Neural cell (in vitro differentiated cells): ENCODE data around the gene TBX4. TPM values are rescaled to one million over a fixed set of nuclear protein-coding genes. Genes with fewer than 3 reads are reported as not detected.

ENCODE experiments used
- H2AFZ ChIP-seq: fragments of 200-600, 300-800 bp; sonication (generic), shearing (Covaris generic); 2 replicates; pipeline ENCODE4 v1.6.0; 2014; ENCODE audit warnings: low read depth, mild to moderate bottlenecking, antibody characterized with exemption, low read length, moderate library complexity
- H3F3A ChIP-seq: fragments of 200-600 bp; shearing (Covaris generic); 2 replicates; pipeline ENCODE4 v1.6.1; 2016; ENCODE audit warnings: mild to moderate bottlenecking, moderate library complexity, mixed read lengths, antibody characterized with exemption, low read length; ENCODE audit not compliant: insufficient read depth, poor library complexity, severe bottlenecking
- H3K27ac ChIP-seq: fragments of 200-600, 300-800 bp; sonication (generic), shearing (Covaris generic); 2 replicates; pipeline ENCODE4 v1.5.1; 2014; ENCODE audit warnings: mild to moderate bottlenecking, low read length, moderate library complexity
- H3K27me3 ChIP-seq: fragments of 300-800, 200-600 bp; sonication (generic), shearing (Covaris generic); 2 replicates; pipeline ENCODE4 v1.6.0; 2014; ENCODE audit warnings: mild to moderate bottlenecking, low read depth, low read length, moderate library complexity; ENCODE audit not compliant: insufficient read depth
- H3K36me3 ChIP-seq: fragments of 300-800, 200-600 bp; sonication (generic), shearing (Covaris generic); 2 replicates; pipeline ENCODE4 v1.5.1; 2014; ENCODE audit warnings: mild to moderate bottlenecking, antibody characterized with exemption, low read length, moderate library complexity; ENCODE audit not compliant: insufficient read depth
- H3K4me2 ChIP-seq: fragments of 300-800, 200-600 bp; sonication (generic), shearing (Covaris generic); 2 replicates; pipeline ENCODE4 v1.6.0; 2014; ENCODE audit warnings: mild to moderate bottlenecking, low read length
- H3K4me3 ChIP-seq: fragments of 300-800, 200-600 bp; sonication (generic), shearing (Covaris generic); 2 replicates; pipeline ENCODE4 v1.5.1; 2014; ENCODE audit warnings: mild to moderate bottlenecking, low read length, moderate library complexity
- H3K79me2 ChIP-seq: fragments of 200-600 bp; shearing (Covaris generic); replicated peaks from 2 replicates; pipeline ENCODE4 v1.6.0; 2014; ENCODE audit warnings: mild to moderate bottlenecking, low read length, moderate library complexity; ENCODE audit not compliant: insufficient read depth
- H3K9ac ChIP-seq: fragments of 300-800, 200-600 bp; sonication (generic), shearing (Covaris generic); 2 replicates; pipeline ENCODE4 v1.6.1; 2016; ENCODE audit warnings: mild to moderate bottlenecking, low read length, mixed read lengths
- H3K9me2 ChIP-seq: fragments of 200-600 bp; shearing (Covaris generic); 2 replicates; pipeline ENCODE4 v1.6.1; 2016; ENCODE audit warnings: mild to moderate bottlenecking, low read length, mixed read lengths; ENCODE audit not compliant: insufficient read depth
- H3K9me3 ChIP-seq: fragments of 200-600, 300-800 bp; sonication (generic), shearing (Covaris generic); 2 replicates; pipeline ENCODE4 v1.6.1; 2016; ENCODE audit warnings: mild to moderate bottlenecking, mixed run types, low read length, moderate library complexity, mixed read lengths
- H4K20me1 ChIP-seq: fragments of 200-600 bp; shearing (Covaris generic); 2 replicates; pipeline ENCODE4 v1.6.1; 2016; ENCODE audit warnings: mild to moderate bottlenecking, mixed run types; ENCODE audit not compliant: insufficient read depth
- EP300 ChIP-seq: fragments of 450-650 bp; conservative IDR thresholded peaks from 2 replicates; pipeline ENCODE4 v1.6.1; 2014; ENCODE audit warnings: antibody characterized with exemption, mild to moderate bottlenecking, moderate library complexity; ENCODE audit not compliant: poor library complexity, severe bottlenecking
- EZH2 ChIP-seq: fragments of 200-600, 300-800 bp; shearing (Covaris generic), sonication (generic); IDR thresholded peaks from 2 replicates; pipeline ENCODE4 v1.6.1; 2014; ENCODE audit warnings: antibody characterized with exemption, low read length, borderline replicate concordance, mild to moderate bottlenecking; ENCODE audit not compliant: insufficient read depth, poor library complexity, severe bottlenecking
- MXI1 ChIP-seq: fragments of 450-650 bp; conservative IDR thresholded peaks from 2 replicates; pipeline ENCODE4 v1.6.1; 2014; ENCODE audit warnings: antibody characterized with exemption, mild to moderate bottlenecking; ENCODE audit not compliant: poor library complexity, severe bottlenecking
- POLR2AphosphoS5 ChIP-seq: IDR thresholded peaks from 2 replicates; pipeline ENCODE4 v1.6.1; 2012
- RAD21 ChIP-seq: fragments of 450-650 bp; conservative IDR thresholded peaks from 2 replicates; pipeline ENCODE4 v1.6.1; 2014; ENCODE audit warnings: antibody characterized with exemption, mild to moderate bottlenecking, moderate library complexity
- SMC3 ChIP-seq: fragments of 450-650 bp; conservative IDR thresholded peaks from 2 replicates; pipeline ENCODE4 v1.6.1; 2014; ENCODE audit warnings: antibody characterized with exemption, mild to moderate bottlenecking, moderate library complexity; ENCODE audit not compliant: poor library complexity
- TAF1 ChIP-seq: IDR thresholded peaks from 2 replicates; pipeline ENCODE4 v1.6.1; 2012; ENCODE audit warnings: low read depth
- polyA plus RNA-seq: library from polyadenylated mRNA; depleted of rRNA; stranded (reverse); fragments of >200 nt; gene quantifications from 2 replicates; pipeline ENCODE4 v1.2.3, GENCODE V29; 2014
- TF ChIP-seq, protein P1 (sequence below): IDR thresholded peaks from 2 replicates; pipeline ENCODE4 v1.6.1; 2012; ENCODE audit warnings: borderline replicate concordance
- TF ChIP-seq, protein P2 (sequence below): fragments of 450-650 bp; IDR thresholded peaks from 2 replicates; pipeline ENCODE4 v1.5.1; 2014; ENCODE audit warnings: antibody characterized with exemption, mild to moderate bottlenecking, moderate library complexity; ENCODE audit not compliant: poor library complexity, severe bottlenecking

The TBX4 gene
- polyA plus RNA-seq, 1 donor from 2014 or later: not detected

DNA sequence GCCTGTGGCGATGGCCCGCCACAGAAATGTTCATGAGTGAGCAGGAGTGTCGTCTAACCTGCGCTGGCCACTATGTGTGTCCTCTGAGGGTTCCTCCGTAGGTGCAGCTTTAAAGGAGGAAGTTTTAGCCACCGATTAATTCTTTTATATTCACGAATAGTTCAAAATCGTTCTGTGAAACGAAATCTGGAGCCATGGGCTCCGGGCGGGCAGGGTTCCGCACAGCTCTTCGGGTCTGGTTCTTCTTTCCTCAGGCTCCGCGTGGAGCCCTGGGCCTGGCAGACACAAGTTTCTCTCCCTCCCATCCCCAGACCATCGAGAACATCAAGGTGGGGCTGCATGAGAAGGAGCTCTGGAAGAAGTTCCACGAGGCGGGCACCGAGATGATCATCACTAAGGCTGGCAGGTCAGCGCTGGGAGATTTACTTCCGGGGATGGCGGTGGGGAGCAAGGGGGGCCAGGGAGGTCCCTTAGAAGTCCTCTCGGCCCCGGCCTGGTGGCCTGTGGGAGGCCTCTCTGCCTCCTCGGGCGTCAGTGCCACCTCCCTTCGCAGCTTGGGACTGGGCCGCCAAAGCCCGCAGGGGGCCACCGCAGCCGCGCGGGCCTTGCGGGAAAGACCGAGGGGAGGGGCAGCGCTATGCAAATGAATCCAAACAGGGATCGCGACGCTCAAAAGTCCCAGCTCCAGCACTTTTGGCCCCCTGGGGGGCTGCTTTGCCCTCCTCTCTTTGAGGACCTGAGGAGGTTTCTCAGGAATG lies 5.2 kb downstream of the TBX4 start:
- TF ChIP-seq EZH2 (no peak), MXI1 (no peak), TAF1 (no peak), POLR2AphosphoS5 (no peak), SMC3 (no peak), EP300 (no peak), RAD21 (no peak)
- TF ChIP-seq, protein P1, sequence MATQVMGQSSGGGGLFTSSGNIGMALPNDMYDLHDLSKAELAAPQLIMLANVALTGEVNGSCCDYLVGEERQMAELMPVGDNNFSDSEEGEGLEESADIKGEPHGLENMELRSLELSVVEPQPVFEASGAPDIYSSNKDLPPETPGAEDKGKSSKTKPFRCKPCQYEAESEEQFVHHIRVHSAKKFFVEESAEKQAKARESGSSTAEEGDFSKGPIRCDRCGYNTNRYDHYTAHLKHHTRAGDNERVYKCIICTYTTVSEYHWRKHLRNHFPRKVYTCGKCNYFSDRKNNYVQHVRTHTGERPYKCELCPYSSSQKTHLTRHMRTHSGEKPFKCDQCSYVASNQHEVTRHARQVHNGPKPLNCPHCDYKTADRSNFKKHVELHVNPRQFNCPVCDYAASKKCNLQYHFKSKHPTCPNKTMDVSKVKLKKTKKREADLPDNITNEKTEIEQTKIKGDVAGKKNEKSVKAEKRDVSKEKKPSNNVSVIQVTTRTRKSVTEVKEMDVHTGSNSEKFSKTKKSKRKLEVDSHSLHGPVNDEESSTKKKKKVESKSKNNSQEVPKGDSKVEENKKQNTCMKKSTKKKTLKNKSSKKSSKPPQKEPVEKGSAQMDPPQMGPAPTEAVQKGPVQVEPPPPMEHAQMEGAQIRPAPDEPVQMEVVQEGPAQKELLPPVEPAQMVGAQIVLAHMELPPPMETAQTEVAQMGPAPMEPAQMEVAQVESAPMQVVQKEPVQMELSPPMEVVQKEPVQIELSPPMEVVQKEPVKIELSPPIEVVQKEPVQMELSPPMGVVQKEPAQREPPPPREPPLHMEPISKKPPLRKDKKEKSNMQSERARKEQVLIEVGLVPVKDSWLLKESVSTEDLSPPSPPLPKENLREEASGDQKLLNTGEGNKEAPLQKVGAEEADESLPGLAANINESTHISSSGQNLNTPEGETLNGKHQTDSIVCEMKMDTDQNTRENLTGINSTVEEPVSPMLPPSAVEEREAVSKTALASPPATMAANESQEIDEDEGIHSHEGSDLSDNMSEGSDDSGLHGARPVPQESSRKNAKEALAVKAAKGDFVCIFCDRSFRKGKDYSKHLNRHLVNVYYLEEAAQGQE: no peak
- TF ChIP-seq, protein P2, sequence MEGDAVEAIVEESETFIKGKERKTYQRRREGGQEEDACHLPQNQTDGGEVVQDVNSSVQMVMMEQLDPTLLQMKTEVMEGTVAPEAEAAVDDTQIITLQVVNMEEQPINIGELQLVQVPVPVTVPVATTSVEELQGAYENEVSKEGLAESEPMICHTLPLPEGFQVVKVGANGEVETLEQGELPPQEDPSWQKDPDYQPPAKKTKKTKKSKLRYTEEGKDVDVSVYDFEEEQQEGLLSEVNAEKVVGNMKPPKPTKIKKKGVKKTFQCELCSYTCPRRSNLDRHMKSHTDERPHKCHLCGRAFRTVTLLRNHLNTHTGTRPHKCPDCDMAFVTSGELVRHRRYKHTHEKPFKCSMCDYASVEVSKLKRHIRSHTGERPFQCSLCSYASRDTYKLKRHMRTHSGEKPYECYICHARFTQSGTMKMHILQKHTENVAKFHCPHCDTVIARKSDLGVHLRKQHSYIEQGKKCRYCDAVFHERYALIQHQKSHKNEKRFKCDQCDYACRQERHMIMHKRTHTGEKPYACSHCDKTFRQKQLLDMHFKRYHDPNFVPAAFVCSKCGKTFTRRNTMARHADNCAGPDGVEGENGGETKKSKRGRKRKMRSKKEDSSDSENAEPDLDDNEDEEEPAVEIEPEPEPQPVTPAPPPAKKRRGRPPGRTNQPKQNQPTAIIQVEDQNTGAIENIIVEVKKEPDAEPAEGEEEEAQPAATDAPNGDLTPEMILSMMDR: no peak
- Histone ChIP-seq H3K79me2 (no peaks in the 10 kb centered on the region), H3K9ac (no peak overlapping the region)

DNA sequence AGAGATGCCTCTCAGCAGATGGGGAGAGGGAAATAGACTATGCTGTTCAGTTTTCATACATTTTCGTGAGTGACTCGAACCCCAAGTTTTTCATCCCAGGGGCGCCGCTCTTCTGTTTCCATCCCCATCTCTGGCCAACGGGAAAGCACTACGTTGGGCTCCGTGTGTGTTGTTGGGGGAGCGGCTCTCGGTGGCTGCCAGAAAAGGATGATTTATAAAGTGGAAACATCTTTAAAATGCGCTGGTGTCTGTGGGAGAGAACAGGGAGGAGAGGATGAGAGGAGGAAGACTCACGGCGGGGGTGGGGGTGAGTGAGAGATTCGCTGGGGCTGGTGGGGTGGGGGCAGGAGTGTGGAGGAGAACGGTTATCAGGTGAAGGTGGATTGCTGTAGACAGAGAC lies 5.8 kb downstream of the TBX4 start:
- Histone ChIP-seq H2AFZ (no peak overlapping the region), H3K27ac (no peak overlapping the region), H3K27me3 (peaks cover 100% of the 10 kb centered on the region), H3K36me3 (no peaks in the 10 kb centered on the region), H3K4me3 (peak overlapping the region; percentile 26), H3K4me2 (no peak overlapping the region), H3K9me3 (peaks cover 3% of the 10 kb centered on the region), H3F3A (no peaks in the 10 kb centered on the region), H4K20me1 (no peaks in the 10 kb centered on the region), H3K9ac (no peak overlapping the region), H3K79me2 (no peaks in the 10 kb centered on the region), H3K9me2 (no peaks in the 10 kb centered on the region)
- TF ChIP-seq EZH2 (no peak), MXI1 (no peak), TAF1 (no peak), SMC3 (no peak), POLR2AphosphoS5 (no peak), EP300 (no peak), RAD21 (no peak)
- TF ChIP-seq, protein P1: no peak
- TF ChIP-seq, protein P2: no peak

More for the DNA sequence above, 5.2 kb downstream of the TBX4 start:
- peaks cover 3% of the 10 kb centered on the region for H3K9me3 ChIP-seq
- H3K4me3 ChIP-seq: peak overlapping the region; percentile 26
- no peaks in the 10 kb centered on the region for H3F3A ChIP-seq
- no peak overlapping the region for H3K27ac ChIP-seq
- H3K9me2 ChIP-seq: no peaks in the 10 kb centered on the region
- no peak overlapping the region for H2AFZ ChIP-seq
- H3K36me3 ChIP-seq: no peaks in the 10 kb centered on the region
- H4K20me1 ChIP-seq: no peaks in the 10 kb centered on the region
- peaks cover 100% of the 10 kb centered on the region for H3K27me3 ChIP-seq
- H3K4me2 ChIP-seq: no peak overlapping the region
